Activated effector memory CD4-positive, alpha-beta T cell treated with anti-CD3 and anti-CD28 coated beads, Interleukin-2, amount 50 U/mL, for 16 hours (primary cell): Measurements from ENCODE around the gene SLC12A9.
"Not testable (repeated sequence)": the region's sequence is repeated elsewhere in the genome, so short reads cannot be mapped to it uniquely, and the experiment has no call there.

Experiments
- DNase-seq: peaks from one replicate; pipeline ENCODE4 v3.0.0-alpha.2; 2020

The SLC12A9 gene

GRCh38 chr7:100852048-100852872, at the start of gene SLC12A9:
Gene SLC12A9 (plus strand): TSS chr7:100852713. CDS start chr7:100854198, 1,485 bp downstream.
- DNase-seq = peak; percentile 94

GRCh38 chr7:100802951-100803350, 49.6 kb upstream of the SLC12A9 start:
- DNase-seq = no peak

GRCh38 chr7:100803398-100804161, 48.9 kb upstream of the SLC12A9 start:
- DNase-seq = peak; percentile 68

- no peak for DNase-seq
Measured at GRCh38 chr7:100804681-100805431, 47.7 kb upstream of the SLC12A9 start.

GRCh38 chr7:100806276-100806675, 46.2 kb upstream of the SLC12A9 start:
- no peak for DNase-seq

GRCh38 chr7:100806883-100807282, 45.6 kb upstream of the SLC12A9 start:
- not testable (repeated sequence) for DNase-seq

GRCh38 chr7:100808354-100808875, 44.1 kb upstream of the SLC12A9 start:
- DNase-seq = no peak

GRCh38 chr7:100811480-100811879, 41.0 kb upstream of the SLC12A9 start:
- no peak for DNase-seq

GRCh38 chr7:100812729-100813128, 39.8 kb upstream of the SLC12A9 start:
- no peak for DNase-seq

- not testable (repeated sequence) for DNase-seq
Measured at GRCh38 chr7:100816515-100816914, 36.0 kb upstream of the SLC12A9 start.

GRCh38 chr7:100817097-100817496, 35.4 kb upstream of the SLC12A9 start:
- DNase-seq = no peak

GRCh38 chr7:100818366-100818765, 34.1 kb upstream of the SLC12A9 start:
- no peak for DNase-seq

- DNase-seq = no peak
Measured at GRCh38 chr7:100818825-100819224, 33.7 kb upstream of the SLC12A9 start.

- DNase-seq = no peak
Measured at GRCh38 chr7:100819586-100819985, 32.9 kb upstream of the SLC12A9 start.

GRCh38 chr7:100822236-100823139, 30.0 kb upstream of the SLC12A9 start:
- no peak for DNase-seq

- no peak for DNase-seq
Measured at GRCh38 chr7:100823140-100823525, 29.4 kb upstream of the SLC12A9 start.

GRCh38 chr7:100823534-100823933, 29.0 kb upstream of the SLC12A9 start:
- no peak for DNase-seq

- DNase-seq = no peak
Measured at GRCh38 chr7:100824499-100825214, 27.9 kb upstream of the SLC12A9 start.

GRCh38 chr7:100825215-100825671, 27.3 kb upstream of the SLC12A9 start:
- DNase-seq = no peak

- no peak for DNase-seq
Measured at GRCh38 chr7:100825751-100826513, 26.6 kb upstream of the SLC12A9 start.
